HG03025 (cell line): Measurements from ENCODE around the gene PTPN12.
"Not testable (repeated sequence)": the region's sequence is repeated elsewhere in the genome, so short reads cannot be mapped to it uniquely, and the experiment has no call there.

Experiments
- ATAC-seq: cut with Tn5 transposase; IDR thresholded peaks from one replicate; pipeline ENCODE4 v1.9.1; 2021; ENCODE audit warnings: mild to moderate bottlenecking, moderate library complexity; ENCODE audit not compliant: unreplicated experiment, low FRiP score

Gene PTPN12

GRCh38 chr7:77537778-77538280 lies 734 bp downstream of the PTPN12 start:
- peak; percentile 9 for ATAC-seq

- ATAC-seq, result no peak
Observed at GRCh38 chr7:77538281-77539212, 1.5 kb downstream of the PTPN12 start.

GRCh38 chr7:77540402-77540822 lies 3.3 kb downstream of the PTPN12 start:
- no peak for ATAC-seq

- not testable (repeated sequence) for ATAC-seq
Observed at GRCh38 chr7:77540993-77541392, 3.9 kb downstream of the PTPN12 start.

GRCh38 chr7:77542409-77542808 lies 5.3 kb downstream of the PTPN12 start:
- no peak for ATAC-seq

GRCh38 chr7:77542895-77543294 lies 5.8 kb downstream of the PTPN12 start:
- no peak for ATAC-seq

GRCh38 chr7:77543910-77544309 lies 6.8 kb downstream of the PTPN12 start:
- no peak for ATAC-seq

- ATAC-seq, result no peak
Observed at GRCh38 chr7:77544518-77544917, 7.4 kb downstream of the PTPN12 start.

- ATAC-seq, result no peak
Observed at GRCh38 chr7:77548206-77548605, 11.1 kb downstream of the PTPN12 start.

- no peak for ATAC-seq
Observed at GRCh38 chr7:77549106-77549870, 12.2 kb downstream of the PTPN12 start.

- ATAC-seq, result no peak
Observed at GRCh38 chr7:77550586-77550985, 13.5 kb downstream of the PTPN12 start.

- ATAC-seq, result no peak
Observed at GRCh38 chr7:77553123-77553522, 16.0 kb downstream of the PTPN12 start.

- no peak for ATAC-seq
Observed at GRCh38 chr7:77558284-77558967, 21.3 kb downstream of the PTPN12 start.

GRCh38 chr7:77561352-77561751 lies 24.3 kb downstream of the PTPN12 start:
- ATAC-seq, result peak; percentile 78

GRCh38 chr7:77563275-77563674 lies 26.2 kb downstream of the PTPN12 start:
- no peak for ATAC-seq

- ATAC-seq, result no peak
Observed at GRCh38 chr7:77565917-77566316, 28.8 kb downstream of the PTPN12 start.

- no peak for ATAC-seq
Observed at GRCh38 chr7:77566421-77566820, 29.3 kb downstream of the PTPN12 start.

GRCh38 chr7:77569514-77570232 lies 32.6 kb downstream of the PTPN12 start:
- ATAC-seq, result no peak

GRCh38 chr7:77570330-77571011 lies 33.4 kb downstream of the PTPN12 start:
- ATAC-seq, result no peak

GRCh38 chr7:77571801-77572200 lies 34.7 kb downstream of the PTPN12 start:
- no peak for ATAC-seq
